Umbilical cord (tissue), 2 donors: ENCODE results near the gene ASCC3. TPM values are rescaled to one million over a fixed set of nuclear protein-coding genes. Genes with fewer than 3 reads are reported as not detected.
A peak's percentile ranks its signal among the peaks of the same experiment; 100 is the strongest.
"Not testable (repeated sequence)": the region's sequence is repeated elsewhere in the genome, so short reads cannot be mapped to it uniquely, and the experiment has no call there.

Experiments used
- DNase-seq: peaks from one replicate; pipeline ENCODE4 v3.0.0-alpha.2; 2015; ENCODE audit warnings: low spot score
- total RNA-seq: library from RNA; depleted of rRNA; stranded (reverse); fragments of >200 nt; gene quantifications from one replicate; pipeline ENCODE4 v1.2.3, GENCODE V29; 2014; ENCODE audit warnings: low replicate concordance; ENCODE audit not compliant: insufficient read depth

ASCC3 gene
- total RNA-seq, 1 donor from 2014 or later: 82.3 TPM

DNA sequence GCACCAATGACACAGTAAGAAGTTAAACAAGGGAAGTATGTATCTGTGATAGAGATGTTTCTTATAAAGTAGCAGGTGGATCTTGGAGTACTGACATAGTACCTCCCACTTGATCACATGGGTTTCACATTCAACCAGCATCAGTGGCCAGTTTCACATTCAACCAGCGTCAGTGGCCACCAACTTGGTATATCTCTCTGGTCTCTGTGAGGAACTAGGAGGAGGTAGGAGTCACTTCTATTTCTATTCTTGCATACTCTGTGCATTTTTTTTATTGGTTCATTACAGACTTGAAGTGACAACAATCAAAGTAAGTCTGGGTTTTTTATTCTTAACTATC, 216.1 kb downstream of the ASCC3 start:
- DNase-seq: no peak

DNA sequence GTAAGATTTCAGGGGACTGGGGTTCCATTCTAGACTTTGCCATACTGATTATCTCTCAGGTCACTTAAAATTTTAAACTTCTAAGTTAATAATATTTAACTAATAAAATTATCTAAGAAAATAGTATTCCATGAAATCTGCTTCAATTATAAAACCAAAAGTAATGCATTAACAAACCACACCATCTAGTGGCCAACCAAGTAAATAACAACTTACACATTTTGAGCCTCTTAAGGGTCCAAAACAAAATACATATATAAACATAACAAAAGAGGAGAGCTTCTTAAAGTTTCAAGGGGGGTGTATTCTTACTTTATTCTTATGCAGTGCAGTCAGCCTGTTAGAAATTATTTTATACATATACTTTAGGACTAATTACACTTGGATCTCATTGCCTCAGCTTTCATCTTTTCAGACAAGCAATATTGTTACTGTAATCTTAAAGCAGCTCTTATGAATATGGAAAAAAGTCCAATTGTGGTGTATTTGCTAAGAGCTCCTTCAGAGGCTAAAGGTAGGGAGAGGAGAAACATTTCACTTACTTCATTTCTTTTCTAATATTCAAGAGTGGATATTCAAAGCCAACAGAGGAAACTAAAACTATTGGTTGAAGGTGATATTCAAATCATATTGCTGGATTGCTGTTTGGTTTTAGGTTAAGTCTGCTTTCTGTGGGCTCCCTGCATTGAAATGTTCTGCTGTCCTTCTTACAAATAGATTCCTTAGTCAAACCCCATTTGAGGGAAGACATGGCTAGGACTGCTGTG, 216.7 kb downstream of the ASCC3 start:
- peak; percentile 22 for DNase-seq

DNA sequence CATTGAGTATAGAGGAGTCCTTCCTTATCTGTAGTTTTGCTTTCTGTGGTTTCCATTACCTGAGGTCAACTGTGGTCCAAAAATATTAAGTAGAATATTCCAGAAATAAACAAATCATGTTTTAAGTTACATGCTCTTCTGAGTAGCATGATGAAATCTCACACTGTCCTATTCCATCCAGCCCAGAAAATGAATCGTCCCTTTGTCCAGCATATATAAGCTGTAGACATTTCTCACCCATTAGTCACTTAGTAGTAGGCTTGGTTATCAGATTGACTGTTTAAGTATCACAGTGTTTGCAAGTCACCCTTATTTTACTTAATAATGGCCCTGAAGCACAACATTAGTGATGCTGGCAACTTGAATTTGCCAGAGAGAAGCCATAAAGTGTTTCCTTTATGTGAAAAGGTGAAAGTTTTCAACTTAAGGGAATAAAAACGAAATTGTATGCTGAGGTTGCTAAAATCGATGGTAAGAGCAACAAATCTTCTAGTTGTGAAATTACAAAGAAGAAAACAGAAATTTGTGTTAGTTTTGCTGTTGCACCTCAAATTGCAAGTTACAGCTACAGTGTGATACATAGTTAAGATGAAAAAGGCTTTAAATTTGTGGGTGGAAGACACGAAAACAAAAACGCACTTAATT, 217.8 kb downstream of the ASCC3 start:
- no peak for DNase-seq

DNA sequence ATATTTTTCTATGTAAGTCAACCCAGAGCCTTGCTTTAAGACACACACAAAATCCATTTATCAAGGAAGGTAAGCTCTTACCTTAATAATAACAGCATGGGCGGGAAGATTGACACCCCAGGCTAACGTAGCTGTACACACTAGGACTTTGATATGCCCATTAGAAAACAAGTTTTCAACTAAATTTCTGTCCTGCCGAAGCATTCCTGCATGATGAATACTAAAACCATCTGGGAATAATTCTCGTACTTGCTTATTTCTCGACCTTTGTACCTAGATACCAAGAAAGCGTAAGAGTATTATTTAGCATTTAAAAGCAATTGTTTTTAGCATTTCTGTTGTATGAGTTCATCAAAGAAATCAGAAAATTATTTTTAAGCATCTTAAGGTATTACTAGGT, 218.9 kb downstream of the ASCC3 start:
- no peak for DNase-seq

DNA sequence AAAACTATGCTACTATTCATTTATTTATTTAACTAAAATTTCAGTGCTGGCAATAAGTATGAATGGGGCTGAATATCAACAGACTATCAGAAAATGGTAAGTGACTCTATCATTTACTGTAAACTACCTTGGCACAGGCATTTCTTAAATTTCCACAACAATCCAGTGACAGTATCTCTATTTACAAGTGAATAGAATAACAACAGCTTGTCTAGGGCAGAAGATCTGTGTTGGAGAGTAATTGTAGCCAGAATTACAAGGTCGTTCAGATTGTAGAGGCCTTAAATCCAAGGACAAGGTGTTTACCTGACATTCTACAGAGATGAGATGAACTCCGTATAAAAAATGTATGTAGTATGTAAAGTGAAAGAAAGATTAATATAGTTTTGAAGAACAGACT, 222.6 kb downstream of the ASCC3 start:
- no peak for DNase-seq

DNA sequence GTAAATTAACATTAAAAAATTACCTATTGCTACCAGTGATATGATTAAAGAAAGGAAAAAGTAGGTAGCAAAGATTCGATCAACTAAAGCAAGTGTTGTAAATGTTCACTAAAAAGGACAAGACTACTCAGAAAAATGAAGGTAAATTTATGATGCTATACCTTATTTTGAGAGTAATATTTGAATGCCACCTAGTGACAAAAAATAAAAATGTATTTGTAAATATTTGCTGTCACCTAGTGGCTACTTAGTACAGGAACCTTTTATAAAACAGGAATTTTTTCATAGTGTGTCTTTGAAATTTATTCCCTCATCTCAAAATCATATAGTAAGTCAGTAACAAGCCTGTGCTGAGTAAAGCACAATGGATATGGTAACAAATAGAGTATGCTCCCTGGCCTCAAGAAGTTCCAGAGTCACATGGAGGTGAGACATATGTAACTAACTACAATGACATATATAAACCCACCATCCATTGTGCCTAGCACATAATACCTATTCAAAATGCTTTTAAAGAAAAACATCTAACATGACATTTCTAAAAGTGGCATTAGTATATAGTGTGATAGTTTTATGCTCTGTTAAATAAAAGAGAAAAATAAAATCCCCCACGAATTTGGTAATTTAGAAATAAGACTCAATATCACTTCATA, 223.3 kb downstream of the ASCC3 start:
- DNase-seq: no peak

DNA sequence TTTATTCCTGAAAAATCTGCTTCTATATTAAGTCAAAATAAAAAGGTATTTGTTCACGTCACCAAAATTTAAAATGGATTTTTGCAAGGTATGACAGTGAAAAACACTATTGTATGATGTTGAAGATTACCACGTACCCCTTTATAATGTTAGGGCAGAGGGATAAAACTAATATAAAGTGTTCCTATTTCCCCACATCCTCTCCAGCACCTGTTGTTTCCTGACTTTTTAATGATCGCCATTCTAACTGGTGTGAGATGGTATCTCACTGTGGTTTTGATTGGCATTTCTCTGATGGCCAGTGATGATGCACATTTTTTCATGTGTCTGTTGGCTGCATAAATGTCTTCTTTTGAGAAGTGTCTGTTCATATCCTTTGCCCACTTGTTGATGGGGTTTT, 240.0 kb downstream of the ASCC3 start:
- DNase-seq: not testable (repeated sequence)

DNA sequence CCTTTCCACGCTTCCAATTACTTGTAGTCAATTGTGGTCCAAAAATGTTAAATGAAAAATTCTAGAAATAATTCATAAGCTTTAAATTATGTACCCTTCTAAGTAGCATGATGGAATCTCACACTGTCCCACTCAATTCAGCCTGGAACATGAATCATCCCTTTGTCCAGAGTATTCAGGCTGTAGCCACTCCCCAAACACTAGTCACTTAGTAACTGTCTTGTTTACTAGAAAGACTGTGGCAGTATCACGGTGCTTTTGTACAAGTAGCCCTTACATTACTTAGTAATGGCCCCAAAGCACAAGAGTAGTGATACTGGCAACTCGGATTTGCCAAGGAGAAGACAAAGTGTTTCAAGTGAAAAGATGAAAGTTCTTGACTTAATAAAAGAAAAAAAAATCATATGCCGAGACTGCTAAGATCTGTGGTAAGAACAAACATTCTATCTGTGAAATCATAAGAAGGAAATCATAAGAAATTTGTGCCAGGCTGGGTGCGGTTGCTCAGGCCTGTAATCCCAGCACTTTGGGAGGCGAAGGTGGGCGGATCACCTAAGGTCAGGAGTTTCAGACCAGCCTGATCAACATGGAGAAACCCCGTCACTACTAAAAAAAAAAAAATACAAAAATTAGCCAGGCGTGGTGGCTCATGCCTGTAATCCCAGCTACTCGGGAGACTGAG, 247.9 kb downstream of the ASCC3 start:
- no peak for DNase-seq

DNA sequence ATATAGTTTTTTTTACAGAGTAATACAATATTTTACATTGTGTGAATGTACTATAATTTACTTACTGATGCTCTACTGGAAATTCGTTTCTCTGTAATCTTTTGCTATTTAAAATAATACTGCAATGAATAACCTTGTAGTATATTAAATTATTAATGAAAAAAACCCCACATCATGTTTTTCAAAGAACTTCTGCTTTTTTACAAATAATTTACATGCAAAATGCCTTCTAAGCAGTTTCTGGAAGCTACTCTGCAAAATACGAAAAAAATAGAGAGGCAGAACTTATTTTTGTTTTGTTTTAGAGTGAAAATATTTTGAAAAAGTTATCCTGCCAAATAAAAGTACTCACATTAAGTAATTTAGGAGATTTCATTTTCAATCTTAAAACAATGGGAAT, 250.6 kb downstream of the ASCC3 start:
- no peak for DNase-seq

DNA sequence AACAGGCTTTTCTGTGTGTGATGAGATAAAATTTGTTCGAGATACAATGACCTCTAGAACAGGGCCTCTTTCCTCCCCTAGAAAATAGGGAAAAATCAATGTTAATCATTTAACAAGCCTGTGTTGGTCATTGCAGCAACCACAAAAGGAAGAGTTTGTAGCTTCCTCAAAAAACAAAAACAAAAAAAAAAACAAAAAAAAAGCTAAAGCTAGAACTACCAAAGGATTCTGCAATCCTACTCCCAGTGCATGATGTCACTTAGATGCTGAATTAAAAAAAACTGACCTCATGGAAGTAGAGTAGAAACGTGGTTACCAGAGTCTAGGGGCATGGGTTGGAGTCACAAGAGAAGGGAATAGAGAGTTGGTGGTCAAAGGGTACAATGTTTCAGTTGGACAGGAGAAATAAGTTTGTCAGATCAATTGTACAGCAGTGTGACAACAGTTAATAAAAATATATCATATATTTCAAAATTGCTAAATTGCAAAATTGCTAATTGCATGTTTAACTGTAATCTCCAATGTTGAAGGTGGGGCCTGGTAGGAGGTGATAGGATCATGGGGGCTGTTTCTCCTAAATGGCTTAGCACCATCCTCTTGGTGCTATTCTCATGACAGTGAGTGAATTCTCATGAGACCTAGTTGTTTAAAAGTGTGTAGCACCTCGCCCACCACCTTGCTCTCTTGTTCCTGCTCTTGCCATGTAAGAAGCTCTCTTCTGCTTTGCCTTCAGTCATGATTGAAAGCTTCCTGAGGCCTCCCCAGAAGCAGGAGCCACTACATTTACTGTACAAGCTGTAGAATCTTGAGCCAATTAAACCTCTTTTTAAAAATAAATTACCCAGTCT, 253.0 kb downstream of the ASCC3 start:
- no peak for DNase-seq

DNA sequence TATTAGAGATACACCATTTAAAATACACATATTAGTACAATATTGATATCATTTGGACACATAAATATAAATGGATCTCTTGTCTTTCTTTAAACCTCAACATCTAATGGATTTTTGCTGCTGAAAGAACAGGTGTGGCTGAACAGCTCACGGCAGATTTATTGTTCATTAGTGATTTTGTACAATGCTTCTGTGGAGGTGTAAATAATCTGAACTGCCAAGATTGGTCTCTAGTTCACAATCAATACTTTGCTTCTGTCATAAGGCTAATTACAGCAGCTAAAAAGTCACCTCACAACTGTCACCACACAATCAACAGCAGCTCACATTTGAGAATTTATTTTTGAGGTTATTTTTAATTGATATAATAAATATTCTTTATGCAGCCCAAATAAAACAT, 254.4 kb downstream of the ASCC3 start:
- no peak for DNase-seq

DNA sequence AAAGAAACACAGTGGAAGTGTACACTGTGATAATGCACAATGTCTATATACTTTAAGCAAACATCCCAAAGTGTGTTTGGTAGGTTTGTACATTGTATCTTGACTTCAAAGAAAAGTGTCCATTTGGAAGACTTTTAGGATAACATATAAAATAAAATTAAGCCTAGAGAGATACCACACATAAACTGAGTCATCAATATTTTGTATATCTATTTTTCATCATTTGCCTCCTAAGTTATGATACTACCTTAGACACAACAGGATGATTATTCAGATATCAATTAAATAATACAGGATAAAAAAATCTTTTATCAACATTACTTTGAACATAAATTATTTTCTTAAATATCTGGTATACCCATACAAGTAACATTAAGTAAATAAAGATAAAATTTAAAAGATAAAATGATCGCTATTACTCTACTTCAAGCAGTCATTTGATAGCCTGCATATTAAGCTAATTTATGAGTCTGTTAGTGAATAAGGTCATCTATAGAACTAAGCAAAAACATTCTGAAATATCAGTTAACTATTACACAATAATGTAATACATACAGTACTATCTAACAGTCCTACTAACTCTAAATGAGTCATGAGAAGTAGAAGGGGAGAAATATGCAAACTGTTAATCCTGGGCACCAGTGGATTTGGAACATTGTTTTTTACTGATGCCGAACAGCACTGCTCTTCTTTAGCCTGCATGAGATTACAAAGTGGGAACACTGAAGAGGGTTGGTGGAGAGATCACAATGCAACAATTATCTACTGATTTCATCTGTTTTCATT, 258.0 kb downstream of the ASCC3 start:
- no peak for DNase-seq

DNA sequence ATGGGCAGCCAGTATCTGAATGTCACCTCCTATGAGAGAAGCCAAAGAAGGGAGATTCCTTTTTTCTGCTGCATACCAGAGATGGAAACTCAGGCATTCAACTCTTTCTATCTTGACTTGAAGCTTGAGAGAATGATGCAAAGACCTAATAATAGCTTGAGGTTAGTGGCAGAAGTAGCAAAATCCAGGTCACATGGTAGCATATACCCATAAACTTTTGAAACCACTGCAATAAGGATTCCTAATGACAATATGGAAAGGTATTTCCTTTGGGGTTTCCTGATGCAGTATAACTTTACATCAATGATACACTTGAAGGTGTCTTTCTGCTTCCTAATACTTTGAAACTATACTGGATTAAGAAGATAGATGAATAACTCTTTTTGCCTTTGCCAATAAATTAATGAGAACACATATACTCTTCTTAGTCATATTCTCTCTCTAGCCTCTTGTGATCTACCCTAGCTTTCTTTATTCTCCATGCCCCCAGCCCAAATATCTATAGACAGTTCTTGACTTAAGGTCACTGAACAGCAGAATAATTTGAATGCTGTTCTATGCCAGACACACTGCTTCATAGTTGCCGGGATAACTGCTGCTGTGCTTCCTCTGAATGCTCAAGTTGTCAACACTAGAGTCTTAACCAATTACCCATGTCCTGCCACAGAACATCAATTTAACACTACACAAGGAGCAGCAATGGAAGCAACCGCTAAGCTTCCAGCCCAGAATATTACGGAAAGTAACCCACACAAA, 260.9 kb downstream of the ASCC3 start:
- DNase-seq: no peak

DNA sequence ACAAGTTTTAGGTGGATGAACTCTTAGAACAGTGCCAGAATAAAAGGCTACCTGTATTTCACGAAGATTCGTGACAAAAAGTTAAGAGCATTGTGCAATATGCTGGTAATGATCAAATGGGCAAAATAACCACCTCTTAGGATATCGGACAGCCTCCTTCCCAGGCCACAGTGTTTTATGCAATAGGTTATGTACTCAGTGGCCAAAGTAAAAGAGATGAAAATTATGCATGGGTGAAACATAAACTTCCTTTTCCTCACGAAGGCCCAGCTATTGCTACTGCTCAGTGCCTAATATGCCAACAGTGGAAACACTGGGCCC, 262.8 kb downstream of the ASCC3 start:
- DNase-seq: no peak

DNA sequence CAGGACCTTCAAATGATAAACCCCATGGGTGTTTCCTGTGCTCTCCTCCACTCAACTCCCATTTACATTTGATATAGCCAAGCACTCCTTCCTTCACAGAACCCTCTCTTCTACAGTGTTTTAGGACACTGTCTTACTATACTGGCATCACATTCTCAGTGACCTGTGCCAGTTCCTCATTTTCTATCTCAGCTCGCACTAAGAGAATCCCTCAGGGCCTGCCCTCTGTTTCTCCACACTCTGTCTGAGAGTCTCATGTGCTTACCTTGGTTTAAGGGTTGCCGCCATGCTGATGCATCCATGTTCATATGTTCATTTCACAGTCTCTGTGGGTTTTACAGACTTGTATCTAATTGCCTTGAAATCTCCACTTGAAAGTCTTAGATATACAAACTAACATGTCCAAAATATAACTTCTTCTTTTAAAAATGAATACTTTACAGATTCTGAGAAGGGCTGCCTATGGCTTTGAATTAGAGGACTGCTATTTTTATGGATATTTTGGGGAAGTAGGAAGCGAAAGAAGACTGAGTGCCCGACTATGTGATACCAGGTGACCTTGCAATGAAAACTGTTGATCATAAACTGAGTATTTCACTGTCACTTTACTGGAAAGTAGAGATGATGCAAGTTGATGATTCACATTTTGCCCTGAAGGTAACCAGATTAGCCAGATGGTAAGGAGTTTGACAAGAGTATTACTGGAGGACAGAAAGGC, 263.3 kb downstream of the ASCC3 start:
- DNase-seq: no peak

DNA sequence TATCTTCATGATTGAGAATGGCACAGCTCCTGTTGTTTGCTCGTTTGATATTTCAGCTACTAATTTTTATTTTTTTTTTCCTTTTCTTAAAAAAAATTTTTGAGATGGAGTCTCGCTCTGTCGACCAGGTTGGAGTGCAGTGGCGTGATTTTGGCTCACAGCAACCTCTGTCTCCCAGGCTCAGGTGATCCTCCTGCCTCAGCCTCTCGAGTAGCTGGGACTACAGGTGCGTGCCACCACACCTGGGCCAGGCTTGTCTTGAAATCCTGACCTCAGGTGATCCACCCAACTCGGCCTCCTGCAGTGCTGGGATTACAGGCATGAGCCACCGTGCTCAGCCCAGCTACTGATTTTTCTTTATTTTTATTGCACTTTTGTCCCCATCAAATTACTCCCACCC, 266.2 kb downstream of the ASCC3 start:
- DNase-seq: no peak

DNA sequence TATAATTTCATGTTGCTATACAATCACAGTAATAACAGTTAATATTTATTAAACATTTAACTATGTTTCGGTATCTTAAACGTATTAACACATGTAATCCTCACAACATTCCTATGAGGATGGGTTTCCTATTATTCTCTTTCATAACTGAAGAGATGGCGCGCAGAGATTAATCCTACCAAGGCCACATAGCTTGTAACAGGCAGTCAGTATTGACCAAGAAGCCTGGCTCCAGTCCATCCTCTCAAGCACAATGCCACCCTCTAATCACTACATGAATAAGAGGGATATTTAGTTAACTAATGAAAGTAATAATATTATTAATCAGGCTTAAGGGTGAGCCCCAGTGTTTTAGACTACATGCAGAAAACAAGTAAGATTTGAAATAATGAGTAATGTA, 266.7 kb downstream of the ASCC3 start:
- DNase-seq: no peak

DNA sequence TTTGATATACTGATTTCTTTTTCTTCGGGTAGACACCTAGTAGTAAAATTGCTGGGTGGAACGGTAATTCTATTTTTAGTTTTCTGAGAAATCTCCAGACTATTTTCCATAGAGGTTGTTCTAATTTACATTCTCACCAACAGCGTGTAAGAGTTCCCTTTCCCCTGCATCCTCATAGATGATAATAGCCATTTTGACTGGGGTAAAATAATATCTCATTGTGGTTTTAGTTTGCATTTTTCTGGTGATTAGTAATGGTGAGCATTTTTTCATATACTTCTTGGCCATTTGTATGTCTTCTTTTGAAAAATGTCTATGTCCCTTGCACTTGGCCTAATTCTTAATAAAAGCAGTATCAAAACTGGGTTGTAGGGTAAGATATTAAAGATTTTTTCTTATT, 267.5 kb downstream of the ASCC3 start:
- DNase-seq: no peak

DNA sequence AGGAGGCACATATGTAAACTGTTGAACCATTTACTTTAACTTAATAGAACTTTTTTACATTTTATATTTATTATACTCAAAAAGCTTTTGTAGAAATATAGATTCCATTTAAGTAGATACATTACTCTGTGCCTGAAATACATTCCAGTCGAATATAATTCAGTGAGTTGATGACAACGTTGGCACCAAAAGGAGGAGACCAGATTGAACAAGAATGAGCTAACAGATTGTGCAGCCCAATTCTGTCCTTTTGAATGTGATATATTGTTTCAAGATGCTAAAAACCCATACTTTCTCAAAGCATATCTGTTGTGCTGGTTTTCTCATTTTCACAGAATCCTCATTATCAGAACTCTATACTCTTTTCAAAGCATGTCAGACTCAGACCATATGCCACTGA, 269.0 kb downstream of the ASCC3 start:
- DNase-seq: no peak
